ENCODE measurements around the gene ZSWIM6. TPM values are rescaled to one million over a fixed set of nuclear protein-coding genes. Genes with fewer than 3 reads are reported as not detected.

ZSWIM6 gene
- total RNA-seq, 1 experiment from 2014 or later: 10.8 TPM

- CTCF ChIA-PET: no interaction called here
- BruUV-seq (replicated peaks): TSS peak; percentile 97
- intact Hi-C loops (cut with micrococcal nuclease; ENCODE audit: unreplicated experiment): loop anchor here (10.0 kb wide), 1 partner anchor 127 kb away; no protein-coding TSS in a partner anchor
These were observed 29.9 kb upstream of the ZSWIM6 start for GRCh38 chr5:61302200-61302563.

GRCh38 chr5:61303346-61303745 lies 28.7 kb upstream of the ZSWIM6 start:
- H3K36me3 ChIP-seq (ENCODE audit: control insufficient read depth, insufficient read depth, low read length): no peaks in the 10 kb centered on the region
- TF ChIP-seq CTCF (IDR thresholded peaks at IDR 0.05) (no peak), REST (IDR thresholded peaks at IDR 0.05; ENCODE audit: insufficient read depth in 1 of 2, low read depth in 2 of 2, low read length in 1 of 2) (no peak), SIN3A (IDR thresholded peaks at IDR 0.05; ENCODE audit: borderline replicate concordance, insufficient read depth, low read depth, low read length) (no peak), POLR2AphosphoS5 (IDR thresholded peaks at IDR 0.05; ENCODE audit: low read depth, low read length) (no peak), TCF7L2 (IDR thresholded peaks at IDR 0.05; ENCODE audit: low read depth, low read length) (no peak)
- no peaks in the 10 kb centered on the region for H3K27me3 ChIP-seq (ENCODE audit: control insufficient read depth, insufficient read depth, low read length)
- in situ Hi-C loops (cut with HindIII; ENCODE audit: low pct_unique_long_range_greater_than_20kb, low sequenced_read_pairs) (no loop called here), intact Hi-C loops (cut with micrococcal nuclease; ENCODE audit: unreplicated experiment) (loop anchor here (10.0 kb wide), 1 partner anchor 129 kb away; no protein-coding TSS in a partner anchor)
- H3K4me1 ChIP-seq (ENCODE audit: control insufficient read depth, insufficient read depth, low read length): peaks cover 42% of the 10 kb centered on the region
- ATAC-seq (no peak), DNase-seq (ENCODE audit: low read depth, low spot score) (no peak)
- no TSS peak for BruUV-seq (replicated peaks)
- POLR2A ChIA-PET: interaction anchor here (0.5 to 1.9 kb wide), 4 partner anchors 12 to 249 kb away, joined by 3 to 13 read pairs (median 3); no protein-coding TSS in a partner anchor
- CTCF ChIA-PET: no interaction called here
- peak overlapping the region; percentile 76 for H3K27ac ChIP-seq (ENCODE audit: low read length)
- H3K4me3 ChIP-seq (ENCODE audit: low read depth in 2 of 2, low read length in 2 of 2): peak overlapping the region; percentile 13 to 55; a peak in 3 of 4 replicates
- H3K9me3 ChIP-seq (ENCODE audit: control insufficient read depth, insufficient read depth, low read depth, low read length): no peaks in the 10 kb centered on the region

More at GRCh38 chr5:61302200-61302563, 29.9 kb upstream of the ZSWIM6 start:
- no peak for ATAC-seq
- in situ Hi-C loops (cut with HindIII; ENCODE audit: low pct_unique_long_range_greater_than_20kb, low sequenced_read_pairs): no loop called here
- POLR2A ChIA-PET: interaction anchor here (0.5 to 1.1 kb wide), 2 partner anchors 30 to 284 kb away, joined by 3 to 4 read pairs; partner anchors contain the start of gene ZSWIM6
- no peak for TF ChIP-seq TCF7L2 (IDR thresholded peaks at IDR 0.05; ENCODE audit: low read depth, low read length)
- TF ChIP-seq POLR2AphosphoS5 (IDR thresholded peaks at IDR 0.05; ENCODE audit: low read depth, low read length): no peak
- no peak for TF ChIP-seq CTCF (IDR thresholded peaks at IDR 0.05)
- no peak for TF ChIP-seq SIN3A (IDR thresholded peaks at IDR 0.05; ENCODE audit: borderline replicate concordance, insufficient read depth, low read depth, low read length)
- TF ChIP-seq REST (IDR thresholded peaks at IDR 0.05; ENCODE audit: insufficient read depth in 1 of 2, low read depth in 2 of 2, low read length in 1 of 2): no peak
- Histone ChIP-seq H3K27me3 (ENCODE audit: control insufficient read depth, insufficient read depth, low read length) (no peaks in the 10 kb centered on the region), H3K9me3 (ENCODE audit: control insufficient read depth, insufficient read depth, low read depth, low read length) (no peaks in the 10 kb centered on the region), H3K27ac (ENCODE audit: low read length) (peak overlapping the region; percentile 76), H3K36me3 (ENCODE audit: control insufficient read depth, insufficient read depth, low read length) (no peaks in the 10 kb centered on the region), H3K4me1 (ENCODE audit: control insufficient read depth, insufficient read depth, low read length) (peaks cover 47% of the 10 kb centered on the region), H3K4me3 (ENCODE audit: low read depth in 2 of 2, low read length in 2 of 2) (peak overlapping the region; percentile 15 to 55; a peak in 3 of 4 replicates)
- no peak for DNase-seq (ENCODE audit: low read depth, low spot score)
